NOMO-1 treated with dmso at 0.1 percent for 144 hours (cell line): Measurements from ENCODE around the gene CEP170.
"Not testable (repeated sequence)": the region's sequence is repeated elsewhere in the genome, so short reads cannot be mapped to it uniquely, and the experiment has no call there.

ENCODE experiments used
- DNase-seq: peaks from one replicate; lab custom pipeline; 2025; ENCODE audit not compliant: unreplicated experiment; lab: John Stamatoyannopoulos, UW

CEP170 gene

GRCh38 chr1:243236604-243237252, 18.4 kb downstream of the CEP170 start:
- DNase-seq: no peak

GRCh38 chr1:243234978-243235647, 20.0 kb downstream of the CEP170 start:
- DNase-seq: no peak

- DNase-seq: no peak
Measured at GRCh38 chr1:243233908-243234307, 21.2 kb downstream of the CEP170 start.

- DNase-seq: no peak
Measured at GRCh38 chr1:243230914-243231313, 24.2 kb downstream of the CEP170 start.

GRCh38 chr1:243229526-243229925, 25.6 kb downstream of the CEP170 start:
- no peak for DNase-seq

GRCh38 chr1:243227622-243228021, 27.5 kb downstream of the CEP170 start:
- no peak for DNase-seq

- DNase-seq: no peak
Measured at GRCh38 chr1:243218059-243218458, 37.0 kb downstream of the CEP170 start.

GRCh38 chr1:243217349-243217748, 37.7 kb downstream of the CEP170 start:
- DNase-seq: no peak

GRCh38 chr1:243216741-243217140, 38.3 kb downstream of the CEP170 start:
- DNase-seq: no peak

- not testable (repeated sequence) for DNase-seq
Measured at GRCh38 chr1:243215276-243215875, 39.7 kb downstream of the CEP170 start.

GRCh38 chr1:243213045-243213787, 41.9 kb downstream of the CEP170 start:
- DNase-seq: peak; percentile 31

GRCh38 chr1:243211984-243212383, 43.1 kb downstream of the CEP170 start:
- not testable (repeated sequence) for DNase-seq

GRCh38 chr1:243205026-243205501, 50.0 kb downstream of the CEP170 start:
- not testable (repeated sequence) for DNase-seq

GRCh38 chr1:243204336-243204735, 50.7 kb downstream of the CEP170 start:
- not testable (repeated sequence) for DNase-seq

GRCh38 chr1:243203196-243203595, 51.9 kb downstream of the CEP170 start:
- not testable (repeated sequence) for DNase-seq

GRCh38 chr1:243201316-243201715, 53.8 kb downstream of the CEP170 start:
- not testable (repeated sequence) for DNase-seq

- not testable (repeated sequence) for DNase-seq
Measured at GRCh38 chr1:243197524-243197923, 57.6 kb downstream of the CEP170 start.

- DNase-seq: not testable (repeated sequence)
Measured at GRCh38 chr1:243193330-243193729, 61.8 kb downstream of the CEP170 start.

GRCh38 chr1:243186201-243186995, 68.7 kb downstream of the CEP170 start:
- DNase-seq: not testable (repeated sequence)

GRCh38 chr1:243184787-243185186, 70.3 kb downstream of the CEP170 start:
- not testable (repeated sequence) for DNase-seq
